IPS-18c (cell line): Measurements from ENCODE around the gene PLEKHG4.

Source experiments
- H3K4me3 ChIP-seq: 2 replicates; pipeline ENCODE4 v1.7.0; 2013; ENCODE audit warnings: low read depth, mild to moderate bottlenecking, low read length, moderate library complexity; ENCODE audit not compliant: insufficient read depth
- H3K9me3 ChIP-seq: one replicate; pipeline ENCODE4 v1.6.1; 2013; ENCODE audit warnings: mild to moderate bottlenecking, low read length, moderate library complexity; ENCODE audit not compliant: control insufficient read depth, insufficient read depth

PLEKHG4 gene

DNA sequence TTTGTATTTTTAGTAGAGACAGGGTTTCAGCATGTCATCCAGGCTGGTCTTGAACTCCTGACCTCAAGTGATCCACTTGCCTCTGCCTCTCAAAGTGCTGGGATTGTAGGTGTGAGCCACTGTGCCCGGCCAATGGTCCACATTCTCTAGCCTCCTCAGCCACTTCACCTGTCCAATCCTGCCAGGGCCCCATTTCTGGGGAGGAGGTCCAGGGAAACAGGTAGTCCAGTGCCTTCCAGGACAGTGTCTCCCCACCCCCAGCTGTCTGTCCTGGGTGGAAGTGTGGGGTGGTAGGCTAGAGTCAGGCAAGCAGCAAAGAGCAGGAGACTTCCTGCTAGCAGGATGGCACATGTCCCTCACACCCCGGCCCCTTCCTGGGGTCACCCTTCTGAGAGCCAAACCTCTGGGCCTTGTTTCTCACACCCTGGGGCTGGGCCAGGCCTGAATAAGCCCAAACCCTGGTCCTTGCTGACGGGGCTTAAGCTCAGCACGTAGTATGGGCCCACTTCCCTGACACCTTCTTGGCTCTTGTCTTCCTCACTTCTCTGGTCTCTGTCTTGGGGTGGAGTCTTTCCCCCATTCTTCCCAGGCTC lies 37.1 kb upstream of the PLEKHG4 start:
- H3K4me3 ChIP-seq: no peak overlapping the region

DNA sequence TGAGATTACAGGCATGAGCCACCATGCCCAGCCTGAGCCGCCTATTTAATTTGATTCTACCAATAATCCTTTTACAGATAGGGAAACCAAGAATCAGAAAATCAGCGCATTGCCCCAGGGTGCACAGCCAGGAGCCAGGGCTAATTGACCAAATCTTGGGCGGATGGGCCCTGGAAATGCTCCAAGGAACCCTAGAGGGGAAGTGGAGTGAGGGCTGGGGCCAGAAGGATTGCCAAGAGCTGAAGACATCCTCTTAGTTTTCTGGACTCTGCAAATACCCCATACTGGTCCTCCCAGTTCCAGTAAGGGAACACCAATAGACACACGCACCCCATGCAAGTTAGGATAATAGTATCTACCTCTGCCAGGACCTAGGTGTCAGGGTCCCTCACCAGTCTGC lies 35.9 kb upstream of the PLEKHG4 start:
- Histone ChIP-seq H3K4me3 (no peak overlapping the region), H3K9me3 (no peaks in the 10 kb centered on the region)

More for the DNA sequence above, 37.1 kb upstream of the PLEKHG4 start:
- H3K9me3 ChIP-seq: no peaks in the 10 kb centered on the region

DNA sequence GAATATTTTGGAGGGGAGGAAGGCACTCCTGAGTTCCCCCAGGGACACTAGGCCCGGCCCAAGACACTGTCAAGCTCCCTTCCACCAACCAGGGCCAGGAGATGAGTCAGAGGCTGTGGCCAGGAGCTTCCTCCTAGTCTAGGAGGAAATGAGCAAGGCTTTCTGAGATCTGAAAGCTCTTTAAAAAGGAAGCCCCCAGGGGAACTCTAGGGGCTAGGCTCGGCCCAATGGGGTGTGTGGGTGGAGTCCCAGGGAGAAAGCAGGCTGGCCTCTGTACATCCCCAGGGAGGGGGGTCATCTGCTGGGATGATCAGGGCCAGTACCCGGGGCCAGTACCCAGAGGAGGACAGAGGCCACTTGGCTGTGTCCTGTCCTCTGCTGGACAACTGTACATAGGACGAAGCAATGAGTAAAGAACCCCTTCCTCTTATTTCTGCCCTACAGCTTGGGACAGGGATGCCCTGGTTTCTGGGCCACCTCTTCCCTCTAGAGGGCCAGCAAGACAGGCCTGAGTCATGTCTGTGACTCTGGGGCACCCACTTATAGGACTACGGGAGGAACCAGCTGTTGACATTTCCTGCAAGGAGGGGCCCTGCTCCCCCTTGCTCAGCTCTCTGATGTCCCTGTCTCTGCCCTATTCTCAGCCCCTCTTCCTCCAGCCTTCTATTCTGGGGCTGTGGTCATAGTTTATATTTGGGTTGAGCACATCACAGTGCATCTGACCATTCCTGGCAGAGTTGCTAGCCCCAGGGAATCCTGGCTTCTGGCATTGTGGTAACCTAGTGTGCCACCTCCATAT lies 34.7 kb upstream of the PLEKHG4 start:
- Histone ChIP-seq H3K9me3 (no peaks in the 10 kb centered on the region), H3K4me3 (no peak overlapping the region)

GRCh38 chr16:67245186-67245585 lies 34.1 kb upstream of the PLEKHG4 start:
- Histone ChIP-seq H3K9me3 (no peaks in the 10 kb centered on the region), H3K4me3 (peak overlapping the region; percentile 9; the same call in 1 of the 2 replicates)

- Histone ChIP-seq H3K4me3 (peak overlapping the region; percentile 84), H3K9me3 (no peaks in the 10 kb centered on the region)
These were observed 33.7 kb upstream of the PLEKHG4 start for GRCh38 chr16:67245674-67246080.

- no peaks in the 10 kb centered on the region for H3K9me3 ChIP-seq
- peak overlapping the region; percentile 84 for H3K4me3 ChIP-seq
These were observed 33.1 kb upstream of the PLEKHG4 start for GRCh38 chr16:67246081-67246755.

- H3K9me3 ChIP-seq: no peaks in the 10 kb centered on the region
- peak overlapping the region; percentile 84 for H3K4me3 ChIP-seq
These were observed 32.6 kb upstream of the PLEKHG4 start for GRCh38 chr16:67246756-67247191.

GRCh38 chr16:67247192-67248072 lies 31.9 kb upstream of the PLEKHG4 start, which contains the start of gene FHOD1:
FHOD1 (minus strand) TSS chr16:67247481; CDS start chr16:67247410, 71 bp downstream.
- H3K9me3 ChIP-seq: no peaks in the 10 kb centered on the region
- H3K4me3 ChIP-seq: peak within 1 kb of the TSS; percentile 84

DNA sequence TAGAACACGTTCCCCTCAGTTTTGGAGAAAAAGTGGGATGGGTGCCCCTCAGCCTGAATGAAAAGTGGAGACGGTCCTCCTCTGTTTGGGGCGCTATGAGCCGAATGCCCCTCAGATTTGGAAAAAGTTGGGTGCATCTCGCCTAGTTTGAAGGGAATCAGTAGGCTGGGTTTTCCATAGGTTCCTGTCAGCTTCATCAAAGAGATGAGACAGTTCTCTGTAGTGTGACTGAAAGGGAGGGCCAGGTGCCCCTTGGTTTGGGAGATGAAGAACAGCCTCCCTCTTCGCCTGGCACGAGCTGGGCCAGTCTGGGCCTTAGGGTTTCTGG lies 31.3 kb upstream of the PLEKHG4 start:
- peak overlapping the region; percentile 71 for H3K4me3 ChIP-seq
- H3K9me3 ChIP-seq: no peaks in the 10 kb centered on the region

DNA sequence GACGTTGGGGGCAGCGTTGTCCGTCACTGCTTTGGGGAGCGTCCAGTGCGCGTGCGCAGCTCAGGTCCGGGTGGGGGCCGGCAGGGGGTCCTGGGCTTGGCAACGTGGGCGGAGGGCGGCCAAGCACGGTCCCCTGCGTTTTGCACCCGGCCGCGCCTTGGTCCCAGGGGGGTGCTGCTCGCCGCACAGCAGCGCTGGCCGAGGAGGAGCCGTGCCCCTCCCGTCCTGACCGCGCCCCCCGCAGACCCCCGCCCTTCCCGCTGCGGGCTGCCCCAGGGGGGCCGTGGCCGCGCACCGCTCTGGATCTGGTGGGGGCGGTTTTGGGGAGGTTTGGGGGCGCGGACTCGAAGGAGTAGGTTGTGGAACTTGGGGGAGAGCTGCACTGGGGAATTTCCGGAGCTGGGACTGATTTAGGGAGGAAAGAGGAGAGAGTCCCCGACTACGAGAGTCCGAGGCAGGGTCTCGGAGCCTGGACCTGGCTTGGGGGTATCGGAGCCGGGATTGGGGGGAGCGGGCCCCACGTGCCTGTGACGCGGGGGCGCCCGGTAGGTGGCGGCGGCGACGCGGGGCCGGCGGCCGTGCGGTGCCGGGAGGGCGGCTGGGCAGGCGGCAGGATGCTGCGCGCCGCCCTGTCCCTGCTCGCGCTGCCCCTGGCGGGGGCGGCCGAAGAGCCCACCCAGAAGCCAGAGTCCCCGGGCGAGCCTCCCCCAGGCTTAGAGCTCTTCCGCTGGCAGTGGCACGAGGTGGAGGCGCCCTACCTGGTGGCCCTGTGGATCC lies 30.7 kb upstream of the PLEKHG4 start, which contains the start of gene SLC9A5:
TSS of gene SLC9A5 (plus strand) at position 579 of the 777 bp plus-strand sequence. CDS start at position 615, 36 bp downstream.
- peak within 1 kb of the TSS; percentile 71 for H3K4me3 ChIP-seq
- H3K9me3 ChIP-seq: no peaks in the 10 kb centered on the region

GRCh38 chr16:67249178-67250044 lies 29.9 kb upstream of the PLEKHG4 start:
- peak overlapping the region; percentile 71 for H3K4me3 ChIP-seq
- H3K9me3 ChIP-seq: no peaks in the 10 kb centered on the region

GRCh38 chr16:67250045-67250327 lies 29.3 kb upstream of the PLEKHG4 start:
- no peaks in the 10 kb centered on the region for H3K9me3 ChIP-seq
- no peak overlapping the region for H3K4me3 ChIP-seq

- Histone ChIP-seq H3K4me3 (no peak overlapping the region), H3K9me3 (no peaks in the 10 kb centered on the region)
These were observed 26.5 kb upstream of the PLEKHG4 start for GRCh38 chr16:67252609-67253497.

DNA sequence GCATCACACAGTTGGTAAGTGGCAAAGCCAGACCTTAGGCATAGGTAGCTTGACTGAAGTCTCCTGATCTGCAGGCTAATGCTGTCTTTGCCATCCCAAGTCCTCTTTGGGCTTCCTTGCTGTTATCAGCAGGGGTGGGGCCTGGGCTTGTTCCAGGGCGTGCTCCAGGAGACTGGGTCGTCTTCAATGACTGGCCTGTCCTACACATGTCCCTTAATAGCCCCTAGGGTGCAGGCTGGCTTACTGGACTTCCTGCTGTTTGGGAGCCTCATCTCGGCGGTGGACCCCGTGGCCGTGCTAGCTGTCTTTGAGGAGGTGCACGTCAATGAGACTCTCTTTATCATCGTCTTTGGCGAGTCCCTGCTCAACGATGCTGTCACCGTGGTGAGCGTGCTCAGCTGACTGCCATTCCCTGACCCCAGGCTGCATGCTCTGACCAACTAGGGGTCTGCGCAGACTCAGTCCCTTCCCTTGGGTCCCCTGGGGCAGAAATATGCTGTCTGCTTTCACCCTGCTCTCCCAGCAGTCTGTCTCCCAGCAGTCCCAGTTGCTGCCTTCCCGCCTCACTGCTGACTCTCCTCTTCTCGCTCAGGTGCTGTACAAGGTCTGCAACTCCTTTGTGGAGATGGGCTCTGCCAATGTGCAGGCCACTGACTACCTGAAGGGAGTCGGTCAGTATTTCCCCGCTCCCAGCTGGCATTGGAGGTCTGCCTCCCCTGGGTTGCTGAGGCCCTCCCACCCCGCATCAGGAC lies 24.4 kb upstream of the PLEKHG4 start:
- Histone ChIP-seq H3K4me3 (no peak overlapping the region), H3K9me3 (no peaks in the 10 kb centered on the region)
